H54 (cell line): Measurements from ENCODE around the gene YPEL3.

Experiments
- DNase-seq: peaks from one replicate; pipeline ENCODE4 v3.0.0; 2011; ENCODE audit warnings: low spot score, mixed read lengths; ENCODE audit not compliant: insufficient read length
- FAIRE-seq: peaks from 3 replicates; lab custom pipeline; 2011; peaks lifted over from hg19 to GRCh38; lab: Jason Lieb, UNC
- POLR2A ChIP-seq: IDR thresholded peaks from 2 replicates; pipeline ENCODE4 v1.6.1; 2011; ENCODE audit warnings: low read depth, mild to moderate bottlenecking, low read length

YPEL3 gene

DNA sequence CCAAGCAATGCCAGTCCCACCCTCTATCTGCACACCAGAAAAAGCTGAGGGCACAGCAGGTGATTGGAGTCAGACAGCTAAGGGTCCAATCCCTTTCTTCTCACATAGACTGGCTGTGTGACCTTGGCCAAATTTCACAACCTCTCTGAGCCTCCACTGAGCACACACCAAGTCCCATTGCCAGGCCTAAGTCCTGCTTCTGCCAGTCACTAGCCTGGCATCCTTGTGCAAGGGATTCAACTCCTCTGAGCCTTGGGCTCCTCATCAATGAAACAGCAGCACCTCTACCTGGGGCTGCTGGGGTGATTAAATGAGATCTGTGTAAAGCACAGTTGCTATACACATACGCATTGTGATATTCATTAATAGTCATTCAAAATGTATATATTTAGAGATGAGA lies 49.4 kb downstream of the YPEL3 start:
- FAIRE-seq (no peak), DNase-seq (no peak)
- TF ChIP-seq POLR2A = no peak

DNA sequence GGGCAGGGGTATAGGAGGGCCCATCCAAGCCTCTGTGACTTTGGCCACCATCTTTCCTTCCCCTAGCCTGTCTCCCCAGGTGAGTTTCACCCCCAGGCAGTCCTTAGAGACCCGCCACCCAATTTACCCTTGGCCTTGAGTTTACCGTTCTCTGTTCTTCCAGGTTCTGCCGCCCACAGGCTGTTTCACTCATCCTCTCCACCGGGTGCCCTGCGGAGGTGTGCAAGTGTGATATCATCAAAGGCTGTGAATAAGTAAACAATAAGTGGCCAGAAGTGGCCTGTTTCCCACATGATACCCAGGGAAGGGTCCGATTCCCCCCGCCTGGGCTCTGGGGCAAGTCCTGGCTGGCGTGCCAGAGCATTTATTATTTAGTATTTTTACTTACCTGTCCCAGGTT lies 49.8 kb downstream of the YPEL3 start:
- no peak for TF ChIP-seq POLR2A
- FAIRE-seq (no peak), DNase-seq (no peak)
